Measurements from ENCODE around the gene CHMP2A.

CHMP2A gene

GRCh38 chr19:58558066-58558622 is 3.2 kb upstream of the CHMP2A start, which contains the start of gene UBE2M:
Gene UBE2M, minus strand, starts transcription at chr19:58558611. Its CDS starts 230 bp downstream, at chr19:58558381.
- CTCF ChIA-PET = interaction anchor here (1.1 to 1.2 kb wide), 2 partner anchors 14 to 38 kb away, joined by 3 read pairs; partner anchors contain the start of gene ZBTB45
- Histone ChIP-seq H3K27ac (ENCODE audit: extremely low read depth, low read depth, low read length) (peak within 1 kb of the TSS; percentile 99), H3K4me1 (ENCODE audit: control insufficient read depth, insufficient read depth, low read length) (peaks cover 17% of the 10 kb centered on the region), H3K9me3 (ENCODE audit: control insufficient read depth, insufficient read depth, low read depth, low read length) (no peaks in the 10 kb centered on the region), H3K36me3 (ENCODE audit: control insufficient read depth in 2 of 2, insufficient read depth in 1 of 2, low read length in 2 of 2) (peaks cover 13 to 51% of the 10 kb centered on the region in 2 experiments), H3K4me3 (ENCODE audit: low read depth, low read length) (peak within 1 kb of the TSS; percentile 89)
- POLR2A ChIA-PET = interaction anchor here (1.2 to 4.0 kb wide), 4 partner anchors 9 to 38 kb away, joined by 3 to 62 read pairs (median 20); partner anchors contain the start of genes TRIM28 and ZBTB45
- TF ChIP-seq PATZ1 (tag by site-specific recombination; IDR thresholded peaks at IDR 0.05) (peak; percentile 56; the same call in 1 of the 2 replicates), GLIS2 (tag by site-specific recombination; IDR thresholded peaks at IDR 0.05) (no peak), ZNF2 (tag by site-specific recombination; IDR thresholded peaks at IDR 0.05) (no peak), ZNF221 (tag by site-specific recombination; IDR thresholded peaks at IDR 0.05; ENCODE audit: borderline replicate concordance) (no peak), OVOL3 (tag by site-specific recombination; IDR thresholded peaks at IDR 0.05) (0 out of 2 replicates have a peak, but pooled peaks have one; percentile 21), YY1 (tag by site-specific recombination; IDR thresholded peaks at IDR 0.05) (no peak), ZNF324 (tag by site-specific recombination; IDR thresholded peaks at IDR 0.05) (no peak), SCRT2 (tag by site-specific recombination; IDR thresholded peaks at IDR 0.05) (no peak), BCL11A (tag by site-specific recombination; IDR thresholded peaks at IDR 0.05; ENCODE audit: low read depth) (peak; percentile 100), ZNF580 (tag by site-specific recombination; IDR thresholded peaks at IDR 0.05) (peak; percentile 32; the same call in 1 of the 2 replicates), ZFP41 (tag by site-specific recombination; IDR thresholded peaks at IDR 0.05; ENCODE audit: borderline replicate concordance) (no peak), ZBTB48 (tag by site-specific recombination; IDR thresholded peaks at IDR 0.05) (0 out of 2 replicates have a peak, but pooled peaks have one; percentile 26), ZFP37 (tag by site-specific recombination; IDR thresholded peaks at IDR 0.05) (no peak), ZNF530 (tag by site-specific recombination; IDR thresholded peaks at IDR 0.05; ENCODE audit: low read depth) (no peak), ZNF558 (tag by site-specific recombination; IDR thresholded peaks at IDR 0.05) (no peak), ZBTB49 (tag by site-specific recombination; IDR thresholded peaks at IDR 0.05; ENCODE audit: low read depth) (no peak), GLIS1 (tag by site-specific recombination; IDR thresholded peaks at IDR 0.05) (no peak), KLF7 (tag by site-specific recombination; IDR thresholded peaks at IDR 0.05; ENCODE audit: borderline replicate concordance) (0 out of 2 replicates have a peak, but pooled peaks have one; percentile 19), ZNF518A (tag by site-specific recombination; conservative IDR thresholded peaks at IDR 0.05; ENCODE audit: low read depth) (no peak), MEIS1 (CRISPR knock-in tag; IDR thresholded peaks at IDR 0.05; ENCODE audit: borderline replicate concordance) (no peak), ZNF529 (tag by site-specific recombination; IDR thresholded peaks at IDR 0.05; ENCODE audit: insufficient replicate concordance) (no peak), ZBTB26 (tag by site-specific recombination; optimal IDR thresholded peaks at IDR 0.05) (no peak), ZNF138 (tag by site-specific recombination; IDR thresholded peaks at IDR 0.05; ENCODE audit: borderline replicate concordance) (0 out of 2 replicates have a peak, but pooled peaks have one; percentile 19), SP3 (tag by site-specific recombination; IDR thresholded peaks at IDR 0.05) (no peak), SETDB1 (IDR thresholded peaks at IDR 0.05; ENCODE audit: insufficient read length, low read length) (no peak), ZBTB8A (tag by site-specific recombination; IDR thresholded peaks at IDR 0.05) (no peak)
